ENCODE measurements around the gene NR4A3.
"Not testable (repeated sequence)": the region's sequence is repeated elsewhere in the genome, so short reads cannot be mapped to it uniquely, and the experiment has no call there.

NR4A3 gene

GRCh38 chr9:99833735-99834134 is 12.1 kb downstream of the NR4A3 start:
- no peak for DNase-seq (ENCODE audit: low read depth, low spot score)

DNA sequence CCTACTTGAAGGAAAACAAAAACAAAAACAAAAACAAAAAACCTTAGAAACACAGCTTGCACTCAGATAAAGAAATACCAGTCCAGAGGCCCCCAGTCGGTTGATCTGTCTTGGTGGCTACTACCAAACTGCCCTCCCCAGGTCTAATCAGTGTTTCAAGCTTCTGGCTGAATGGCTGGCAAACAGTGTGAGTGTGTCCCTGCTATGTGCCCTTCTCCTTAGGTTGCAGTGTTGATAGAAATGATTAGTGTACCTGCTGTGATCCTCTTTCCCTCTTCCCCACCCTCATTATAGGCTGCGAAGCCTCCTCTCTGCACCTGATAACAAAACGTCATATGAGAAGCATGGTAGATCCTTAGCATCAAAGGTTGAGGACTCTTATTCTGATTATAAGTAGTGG is 12.8 kb downstream of the NR4A3 start:
- no peak for DNase-seq (ENCODE audit: low read depth, low spot score)

- DNase-seq (ENCODE audit: low read depth, low spot score), result no peak
Measured at GRCh38 chr9:99835142-99835541, 13.5 kb downstream of the NR4A3 start.

GRCh38 chr9:99835581-99835980 is 13.9 kb downstream of the NR4A3 start:
- DNase-seq (ENCODE audit: low read depth, low spot score), result no peak

DNA sequence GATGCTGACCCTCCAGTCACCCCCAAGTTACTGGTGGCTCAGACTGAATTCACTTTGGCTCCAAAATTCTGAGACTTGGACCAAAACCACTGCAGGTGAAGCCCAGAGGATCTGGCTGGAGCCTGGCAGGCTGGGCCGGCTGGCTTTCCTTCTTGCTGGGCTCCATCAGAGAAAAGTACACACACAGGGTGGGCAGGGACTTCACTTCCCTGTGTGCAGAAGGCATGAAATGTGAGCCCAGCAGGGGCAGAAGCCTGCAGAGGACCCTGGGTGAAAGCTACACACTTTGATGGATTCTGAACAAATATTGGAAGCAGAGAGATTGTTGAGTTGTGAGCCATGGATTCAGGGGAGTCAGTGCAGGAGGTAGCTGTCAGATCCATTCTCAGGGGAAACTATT is 18.4 kb downstream of the NR4A3 start:
- DNase-seq (ENCODE audit: low read depth, low spot score), result no peak

GRCh38 chr9:99845063-99845462 is 23.4 kb downstream of the NR4A3 start:
- DNase-seq (ENCODE audit: low read depth, low spot score), result no peak

GRCh38 chr9:99848447-99848846 is 26.8 kb downstream of the NR4A3 start:
- DNase-seq (ENCODE audit: low read depth, low spot score), result no peak

- no peak for DNase-seq (ENCODE audit: low read depth, low spot score)
Measured at GRCh38 chr9:99850736-99851499, 29.2 kb downstream of the NR4A3 start.

- no peak for DNase-seq (ENCODE audit: low read depth, low spot score)
Measured at GRCh38 chr9:99851500-99851822, 29.8 kb downstream of the NR4A3 start.

DNA sequence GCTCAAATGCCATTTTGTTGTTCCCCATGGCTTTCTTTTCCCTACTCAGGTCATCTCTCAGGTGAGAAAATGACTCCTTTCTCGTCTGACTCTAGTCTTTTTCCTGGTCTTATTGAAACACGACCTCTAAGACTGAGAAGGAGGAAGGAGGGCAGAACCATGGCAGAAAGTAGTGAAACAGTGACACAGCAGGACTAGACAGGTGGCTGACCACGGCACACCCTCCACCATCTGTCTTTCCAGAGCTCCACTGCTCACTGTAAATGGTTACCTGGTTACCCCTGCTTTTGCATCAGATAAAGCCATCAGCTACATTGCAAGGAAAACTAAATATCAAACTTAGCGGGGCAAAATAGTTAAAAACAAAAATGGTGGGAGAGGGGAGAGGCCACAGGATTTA is 30.9 kb downstream of the NR4A3 start:
- DNase-seq (ENCODE audit: low read depth, low spot score), result no peak

GRCh38 chr9:99855467-99856176 is 33.9 kb downstream of the NR4A3 start:
- DNase-seq (ENCODE audit: low read depth, low spot score), result no peak

- not testable (repeated sequence) for DNase-seq (ENCODE audit: low read depth, low spot score)
Measured at GRCh38 chr9:99857576-99857975, 35.9 kb downstream of the NR4A3 start.

DNA sequence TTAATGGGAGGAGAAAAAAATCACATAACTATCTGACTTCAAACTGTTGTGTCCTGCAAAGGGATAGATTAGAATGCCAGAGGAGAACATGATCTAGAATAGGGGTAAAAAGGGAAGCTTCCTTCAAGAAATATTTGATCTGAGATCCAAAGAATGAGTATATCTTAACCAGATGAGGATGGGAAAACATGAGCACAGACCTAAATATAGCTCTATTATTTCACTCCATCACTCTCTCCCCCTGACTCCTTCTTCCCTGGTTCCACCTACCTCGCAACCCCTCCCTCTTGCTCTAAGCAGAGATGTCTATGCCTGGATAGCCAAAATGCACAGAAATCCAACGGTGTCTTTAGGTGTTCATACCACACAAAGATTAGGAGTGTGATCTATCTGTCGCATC is 36.4 kb downstream of the NR4A3 start:
- DNase-seq (ENCODE audit: low read depth, low spot score), result no peak

DNA sequence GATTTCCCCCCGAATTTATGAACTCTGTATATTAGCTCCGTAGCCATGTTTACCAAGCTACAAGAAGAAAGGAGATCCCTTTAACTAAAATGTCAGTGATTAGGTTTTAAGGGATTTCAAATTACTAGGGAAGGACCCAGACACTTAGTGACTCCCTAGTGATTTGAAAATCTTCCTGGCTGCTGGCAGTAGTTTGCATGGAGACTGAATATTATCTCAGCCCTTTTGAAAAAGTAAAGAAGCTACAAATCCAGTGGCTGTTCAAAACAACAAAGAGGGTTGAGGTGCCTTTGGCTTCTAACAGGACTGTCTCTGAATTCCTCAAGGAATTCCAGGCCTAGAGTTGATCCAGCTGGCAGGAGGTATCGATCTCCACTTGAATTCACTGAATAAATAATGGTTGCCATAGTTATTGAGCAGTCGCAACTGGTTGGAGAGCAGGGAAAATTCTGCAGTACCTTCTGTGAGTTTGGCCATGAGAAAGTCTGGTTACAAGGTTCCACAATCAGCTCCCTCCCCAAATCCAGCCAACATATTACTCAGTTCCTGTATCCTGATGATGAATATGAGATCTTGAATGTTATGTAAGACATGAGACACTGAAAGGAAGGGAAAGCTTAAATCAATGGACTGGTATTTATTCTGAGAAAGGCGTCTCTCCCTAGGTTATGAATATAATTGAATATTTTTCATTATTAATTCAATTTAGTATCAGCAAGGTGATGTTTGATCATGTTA is 37.7 kb downstream of the NR4A3 start:
- no peak for DNase-seq (ENCODE audit: low read depth, low spot score)

- no peak for DNase-seq (ENCODE audit: low read depth, low spot score)
Measured at GRCh38 chr9:99860266-99860665, 38.6 kb downstream of the NR4A3 start.

DNA sequence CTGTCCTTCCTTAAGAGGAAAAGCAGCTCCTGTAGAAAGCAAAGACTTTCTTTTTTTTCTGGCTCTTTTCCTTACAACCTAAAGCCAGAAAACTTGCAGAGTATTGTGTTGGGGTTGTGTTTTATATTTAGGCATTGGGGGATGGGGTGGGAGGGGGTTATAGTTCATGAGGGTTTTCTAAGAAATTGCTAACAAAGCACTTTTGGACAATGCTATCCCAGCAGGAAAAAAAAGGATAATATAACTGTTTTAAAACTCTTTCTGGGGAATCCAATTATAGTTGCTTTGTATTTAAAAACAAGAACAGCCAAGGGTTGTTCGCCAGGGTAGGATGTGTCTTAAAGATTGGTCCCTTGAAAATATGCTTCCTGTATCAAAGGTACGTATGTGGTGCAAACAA is 42.3 kb downstream of the NR4A3 start:
- no peak for DNase-seq (ENCODE audit: low read depth, low spot score)

GRCh38 chr9:99866398-99866797 is 44.7 kb downstream of the NR4A3 start:
- no peak for DNase-seq (ENCODE audit: low read depth, low spot score)

DNA sequence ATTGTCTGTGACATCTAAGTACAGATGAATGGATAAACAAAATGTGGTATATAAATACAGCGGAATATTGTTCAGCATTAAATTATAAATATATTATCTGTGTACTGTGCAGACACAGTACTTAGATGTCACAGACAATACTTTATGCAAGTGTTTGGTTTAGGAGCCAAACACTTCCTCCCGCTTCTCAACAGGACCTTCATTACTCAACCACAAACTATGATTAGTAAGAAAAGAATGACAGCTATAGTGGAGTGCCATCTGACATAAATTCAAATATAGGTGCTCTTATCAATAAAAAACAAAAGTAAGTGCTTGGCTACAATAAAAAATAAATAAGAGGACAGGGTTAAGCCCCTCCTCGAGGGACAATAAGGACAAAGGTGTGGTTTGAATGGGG is 45.9 kb downstream of the NR4A3 start:
- DNase-seq (ENCODE audit: low read depth, low spot score), result no peak

DNA sequence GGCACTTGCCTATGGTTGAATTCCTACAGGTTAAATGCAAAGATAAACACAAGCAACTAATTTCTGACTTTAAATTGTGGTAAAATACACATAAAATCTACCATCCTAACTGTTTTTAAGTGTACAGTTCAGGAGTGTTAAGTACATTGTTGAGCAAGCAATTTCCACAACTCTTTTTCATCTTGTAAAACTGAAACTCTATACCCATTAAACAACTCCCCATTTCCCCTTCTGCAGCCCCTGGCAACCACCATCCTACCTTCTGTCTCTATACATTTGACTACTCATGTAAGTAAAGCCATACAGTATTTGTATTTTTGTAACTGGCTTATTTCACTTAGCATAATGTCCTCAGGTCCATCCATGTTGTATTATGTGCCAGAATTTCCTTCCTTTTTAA is 46.3 kb downstream of the NR4A3 start:
- DNase-seq (ENCODE audit: low read depth, low spot score), result no peak

- DNase-seq (ENCODE audit: low read depth, low spot score), result no peak
Measured at GRCh38 chr9:99868845-99869244, 47.2 kb downstream of the NR4A3 start.

DNA sequence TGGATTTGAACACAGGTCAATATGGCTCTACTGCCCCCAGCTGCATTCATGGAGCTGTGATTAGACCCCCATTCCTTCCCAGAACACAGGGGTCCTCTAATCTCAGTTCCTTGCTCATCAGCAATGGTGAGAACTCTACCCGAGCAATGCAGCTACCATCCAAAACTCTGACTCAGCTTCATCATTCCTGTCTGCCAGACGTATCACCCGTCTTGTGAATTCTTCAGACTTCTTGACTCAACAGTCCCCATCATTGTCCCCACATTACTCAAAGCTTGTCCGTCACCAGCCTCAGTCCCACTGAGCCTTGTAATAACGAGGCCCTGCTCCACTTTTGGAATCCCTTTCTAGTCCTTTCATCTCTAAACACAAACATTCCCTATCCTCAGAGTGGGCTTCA is 48.4 kb downstream of the NR4A3 start:
- DNase-seq (ENCODE audit: low read depth, low spot score), result no peak

- DNase-seq (ENCODE audit: low read depth, low spot score), result no peak
Measured at GRCh38 chr9:99873531-99873930, 51.8 kb downstream of the NR4A3 start.

Data from activated CD4-positive, CD25-positive, alpha-beta regulatory T cell treated with anti-CD3 and anti-CD28 coated beads, Interleukin-2, amount 50 U/mL, for 16 hours (primary cell).